Smooth muscle cell (in vitro differentiated cells): ENCODE data around the gene GRIK5. TPM values are rescaled to one million over a fixed set of nuclear protein-coding genes. Genes with fewer than 3 reads are reported as not detected.
A peak's percentile ranks its signal among the peaks of the same experiment; 100 is the strongest.

Source experiments
- DNase-seq: peaks from one replicate; lab custom pipeline; 2025; ENCODE audit not compliant: unreplicated experiment; lab: John Stamatoyannopoulos, UW
- H2AFZ ChIP-seq: fragments of 200-600 bp; sonication (generic); 2 replicates; pipeline ENCODE4 v1.6.0; 2016; ENCODE audit warnings: antibody characterized with exemption, low read depth, mild to moderate bottlenecking
- H3F3A ChIP-seq: fragments of 200-600 bp; sonication (generic); 2 replicates; pipeline ENCODE4 v1.6.0; 2017; ENCODE audit warnings: antibody characterized with exemption, low read depth
- H3K27ac ChIP-seq: fragments of 200-600 bp; sonication (generic); 2 replicates; pipeline ENCODE4 v1.5.1; 2016; ENCODE audit warnings: low read depth, mild to moderate bottlenecking
- H3K27me3 ChIP-seq: fragments of 200-600 bp; sonication (generic); 2 replicates; pipeline ENCODE4 v1.6.1; 2016; ENCODE audit warnings: low read depth, mild to moderate bottlenecking
- H3K36me3 ChIP-seq: fragments of 200-600 bp; sonication (generic); 2 replicates; pipeline ENCODE4 v1.5.1; 2016; ENCODE audit warnings: low read depth
- H3K4me1 ChIP-seq: fragments of 200-600 bp; sonication (generic); 2 replicates; pipeline ENCODE4 v1.5.1; 2016; ENCODE audit warnings: low read depth
- H3K4me2 ChIP-seq: fragments of 200-600 bp; sonication (generic); 2 replicates; pipeline ENCODE4 v1.6.0; 2016; ENCODE audit warnings: mild to moderate bottlenecking
- H3K4me3 ChIP-seq: fragments of 200-600 bp; sonication (generic); 2 replicates; pipeline ENCODE4 v1.5.1; 2016; ENCODE audit warnings: mild to moderate bottlenecking
- H3K79me2 ChIP-seq: fragments of 200-600 bp; sonication (generic); 2 replicates; pipeline ENCODE4 v1.6.0; 2016; ENCODE audit warnings: low read depth, mild to moderate bottlenecking
- H3K9ac ChIP-seq: fragments of 200-600 bp; sonication (generic); 2 replicates; pipeline ENCODE4 v1.6.0; 2016; ENCODE audit warnings: low read depth
- H3K9me3 ChIP-seq: fragments of 200-600 bp; sonication (generic); replicated peaks from 2 replicates; pipeline ENCODE4 v1.5.1; 2016; ENCODE audit warnings: low read depth
- H4K20me1 ChIP-seq: fragments of 200-600 bp; sonication (generic); 2 replicates; pipeline ENCODE4 v1.6.0; 2016; ENCODE audit warnings: low read depth
- CTCF ChIP-seq: fragments of 200-600 bp; sonication (generic); IDR thresholded peaks from 2 replicates; pipeline ENCODE4 v1.5.1; 2017; ENCODE audit warnings: borderline replicate concordance, mild to moderate bottlenecking, antibody characterized with exemption; ENCODE audit not compliant: insufficient read depth, poor library complexity, severe bottlenecking
- WGBS: methylation state at CpG from one replicate; pipeline ENCODE4 v1.1.7; 2016; ENCODE audit warnings: low lambda C conversion rate; 5-methylcytosine and 5-hydroxymethylcytosine counted together
- polyA plus RNA-seq: library from polyadenylated mRNA; unstranded; fragments of >200 nt; fragmentation: Nextera tagmentation; extraction: Ambion mirVana; gene quantifications from 2 replicates; pipeline ENCODE4 v1.2.1, GENCODE V29; 2016
- total RNA-seq: library from RNA; depleted of rRNA; stranded (reverse); fragments of >200 nt; gene quantifications from 2 replicates; pipeline ENCODE4 v1.2.3, GENCODE V29; 2014

GRIK5 gene
- total and polyA plus RNA-seq, 2 experiments from 2014 or later, result 0.67 to 2.0 TPM

DNA sequence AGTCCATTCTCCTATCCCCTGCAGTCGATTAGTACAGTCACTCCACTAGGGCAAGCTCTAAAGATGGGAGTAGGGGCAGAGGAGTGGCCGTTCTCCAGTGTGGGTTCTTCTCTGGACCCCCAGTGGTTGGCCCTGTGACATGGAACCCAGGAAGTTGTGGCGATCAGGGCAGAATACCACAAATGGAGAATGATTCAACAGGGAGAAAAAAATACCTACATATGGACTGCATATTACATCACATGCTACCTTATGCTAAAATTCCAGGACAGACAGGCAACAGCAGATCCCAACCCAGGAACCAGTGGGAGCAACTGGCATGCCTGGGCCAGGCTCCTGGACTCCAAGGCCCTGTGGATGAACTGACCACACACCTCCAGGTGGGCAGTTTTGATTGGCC, 41.8 kb upstream of the GRIK5 start:
- Histone ChIP-seq H3K4me2 (peak overlapping the region; percentile 60), H3K4me3 (no peak overlapping the region), H4K20me1 (no peaks in the 10 kb centered on the region), H3K36me3 (no peaks in the 10 kb centered on the region), H3K27me3 (no peaks in the 10 kb centered on the region), H3F3A (peaks cover 18% of the 10 kb centered on the region), H3K9ac (peak overlapping the region; percentile 42), H3K9me3 (no peaks in the 10 kb centered on the region), H3K79me2 (no peaks in the 10 kb centered on the region), H2AFZ (no peak overlapping the region), H3K27ac (peak overlapping the region; percentile 91), H3K4me1 (peaks cover 18% of the 10 kb centered on the region)
- DNase-seq, result no peak
- WGBS, result 86% methylated on average over 3 of the region's 3 CpGs
- no peak for TF ChIP-seq CTCF

- Histone ChIP-seq H3K4me2 (no peak overlapping the region), H3F3A (peaks cover 18% of the 10 kb centered on the region), H3K9me3 (no peaks in the 10 kb centered on the region), H3K27me3 (peaks cover 2% of the 10 kb centered on the region), H3K4me3 (no peak overlapping the region), H4K20me1 (no peaks in the 10 kb centered on the region), H2AFZ (no peak overlapping the region), H3K36me3 (no peaks in the 10 kb centered on the region), H3K79me2 (no peaks in the 10 kb centered on the region), H3K4me1 (peaks cover 18% of the 10 kb centered on the region), H3K27ac (peak overlapping the region; percentile 91), H3K9ac (no peak overlapping the region)
- no peak for TF ChIP-seq CTCF
- WGBS, result 56% methylated on average over 1 of the region's 1 CpG
- no peak for DNase-seq
Observed at GRCh38 chr19:42111384-42111783, 41.4 kb upstream of the GRIK5 start.

DNA sequence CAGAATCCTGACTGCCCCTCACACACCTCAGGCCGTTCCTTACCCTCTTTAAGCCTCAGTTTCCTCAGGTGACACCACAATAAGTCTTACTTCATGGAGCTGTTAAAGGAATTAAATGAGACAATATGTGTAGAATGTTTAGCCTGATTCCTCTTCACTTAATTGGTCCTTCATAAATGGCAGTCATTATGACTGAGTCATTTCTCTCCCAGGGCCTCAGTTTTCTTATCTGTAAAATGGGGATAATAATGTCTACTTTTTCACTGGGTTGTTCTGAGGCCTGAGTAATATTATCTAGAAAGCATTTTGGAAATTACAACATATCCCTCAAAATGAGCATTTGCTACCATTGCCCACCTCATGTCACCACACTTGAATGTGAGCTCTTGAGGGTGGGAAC, 40.7 kb upstream of the GRIK5 start:
- no peaks in the 10 kb centered on the region for H3K36me3 ChIP-seq
- H3K9ac ChIP-seq, result no peak overlapping the region
- 92% methylated on average over 1 of the region's 1 CpG for WGBS
- no peak for DNase-seq
- H3K9me3 ChIP-seq, result no peaks in the 10 kb centered on the region
- H3K4me2 ChIP-seq, result no peak overlapping the region
- H3K79me2 ChIP-seq, result no peaks in the 10 kb centered on the region
- H3K27ac ChIP-seq, result peak overlapping the region; percentile 91
- TF ChIP-seq CTCF, result no peak
- no peak overlapping the region for H2AFZ ChIP-seq
- peaks cover 4% of the 10 kb centered on the region for H3K27me3 ChIP-seq
- H4K20me1 ChIP-seq, result no peaks in the 10 kb centered on the region
- peaks cover 18% of the 10 kb centered on the region for H3F3A ChIP-seq
- H3K4me3 ChIP-seq, result no peak overlapping the region
- peaks cover 18% of the 10 kb centered on the region for H3K4me1 ChIP-seq

DNA sequence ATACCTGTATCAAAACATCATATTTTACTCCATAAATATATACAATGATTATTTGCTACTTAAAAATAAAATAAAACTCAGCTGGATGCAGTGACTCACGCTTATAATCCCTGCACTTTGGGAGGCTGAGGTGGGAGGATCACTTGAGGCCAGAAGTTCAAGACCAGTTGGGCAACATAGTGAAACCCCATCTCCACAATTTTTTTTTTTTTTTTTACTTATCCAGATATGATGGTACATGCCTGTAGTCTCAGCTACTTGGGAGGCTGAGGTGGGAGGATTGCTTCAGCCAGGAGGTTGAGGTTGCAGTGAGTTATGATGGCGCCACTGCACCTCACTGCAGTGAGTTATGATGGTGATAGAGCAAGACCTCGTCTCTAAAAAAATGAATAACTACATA, 39.9 kb upstream of the GRIK5 start:
- Histone ChIP-seq H3K36me3 (no peaks in the 10 kb centered on the region), H3K27me3 (peaks cover 4% of the 10 kb centered on the region), H3F3A (peaks cover 18% of the 10 kb centered on the region), H3K9me3 (no peaks in the 10 kb centered on the region), H2AFZ (no peak overlapping the region), H4K20me1 (no peaks in the 10 kb centered on the region), H3K27ac (no peak overlapping the region), H3K4me2 (no peak overlapping the region), H3K4me1 (peaks cover 18% of the 10 kb centered on the region), H3K79me2 (no peaks in the 10 kb centered on the region), H3K9ac (no peak overlapping the region), H3K4me3 (no peak overlapping the region)
- no peak for TF ChIP-seq CTCF
- no peak for DNase-seq
- 93% methylated on average over 3 of the region's 3 CpGs for WGBS
